Left ventricle myocardium inferior (tissue), 1 donor: ENCODE results near the gene BEAN1. TPM values are rescaled to one million over a fixed set of nuclear protein-coding genes. Genes with fewer than 3 reads are reported as not detected.
"Not testable (repeated sequence)": the region's sequence is repeated elsewhere in the genome, so short reads cannot be mapped to it uniquely, and the experiment has no call there.

ENCODE experiments used
- DNase-seq: peaks from one replicate; pipeline ENCODE4 v3.0.0-alpha.2; 2020
- H3K27ac ChIP-seq: fragments of 200-600 bp; replicated peaks from 2 replicates; pipeline ENCODE4 v1.8.0; 2021
- H3K27me3 ChIP-seq: fragments of 200-600 bp; 2 replicates; pipeline ENCODE4 v1.8.0; 2021; ENCODE audit warnings: low read depth
- H3K36me3 ChIP-seq: fragments of 200-600 bp; 2 replicates; pipeline ENCODE4 v1.8.0; 2021
- H3K4me1 ChIP-seq: fragments of 200-600 bp; 2 replicates; pipeline ENCODE4 v1.8.0; 2021
- H3K4me3 ChIP-seq: fragments of 200-600 bp; 2 replicates; pipeline ENCODE4 v1.8.0; 2021; ENCODE audit warnings: mild to moderate bottlenecking, moderate library complexity
- H3K9me3 ChIP-seq: fragments of 200-600 bp; replicated peaks from 2 replicates; pipeline ENCODE4 v1.8.0; 2021
- intact Hi-C: fragments of 100-400 bp; cut with micrococcal nuclease; formaldehyde crosslinking; loops from one replicate; pipeline ENCODE4 v1.11.0; 2022
- total RNA-seq: library from RNA; stranded (reverse); fragmentation: NEBNext Ultra II Directional; extraction: Animal tissue kit (Norgen Biotek cat#: 25700); gene quantifications from one replicate; pipeline ENCODE4 v1.2.1, GENCODE V29; 2021
- TF ChIP-seq, protein P1 (sequence below): fragments of 200-600 bp; IDR thresholded peaks from 2 replicates; pipeline ENCODE4 v1.8.0; 2021; ENCODE audit warnings: antibody characterized with exemption, mild to moderate bottlenecking, borderline replicate concordance
- donor health status: DM: no; HTN: yes; CAD: no; lungs with severe emphysema.

Gene BEAN1
- total RNA-seq, 1 donor from 2014 or later, result 0.33 TPM

DNA sequence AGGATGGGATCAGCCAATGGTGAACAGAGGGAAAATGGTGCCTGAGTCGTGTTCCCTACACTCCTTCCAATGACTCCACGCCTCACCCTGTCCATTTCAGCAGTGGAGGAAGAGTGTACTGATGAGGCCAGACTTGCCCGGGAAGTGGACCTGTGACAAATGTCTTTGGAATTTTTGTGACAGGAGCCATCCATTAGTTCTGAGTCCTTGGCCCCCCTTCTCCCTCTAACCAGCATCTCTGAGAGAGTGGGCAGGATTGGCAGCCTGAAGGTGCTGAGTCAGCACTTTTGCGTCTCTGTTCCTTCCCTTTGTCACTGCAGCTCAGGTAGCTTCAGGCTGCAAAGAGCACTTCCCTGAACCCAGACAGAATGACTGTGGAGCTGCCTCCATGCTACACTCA is 30.8 kb downstream of the BEAN1 start:
- Histone ChIP-seq H3K27ac (no peak overlapping the region), H3K27me3 (peaks cover 36% of the 10 kb centered on the region), H3K4me3 (no peak overlapping the region), H3K9me3 (no peaks in the 10 kb centered on the region), H3K4me1 (no peaks in the 10 kb centered on the region), H3K36me3 (no peaks in the 10 kb centered on the region)
- DNase-seq, result no peak
- intact Hi-C loops, result no loop called here
- TF ChIP-seq, protein P1, sequence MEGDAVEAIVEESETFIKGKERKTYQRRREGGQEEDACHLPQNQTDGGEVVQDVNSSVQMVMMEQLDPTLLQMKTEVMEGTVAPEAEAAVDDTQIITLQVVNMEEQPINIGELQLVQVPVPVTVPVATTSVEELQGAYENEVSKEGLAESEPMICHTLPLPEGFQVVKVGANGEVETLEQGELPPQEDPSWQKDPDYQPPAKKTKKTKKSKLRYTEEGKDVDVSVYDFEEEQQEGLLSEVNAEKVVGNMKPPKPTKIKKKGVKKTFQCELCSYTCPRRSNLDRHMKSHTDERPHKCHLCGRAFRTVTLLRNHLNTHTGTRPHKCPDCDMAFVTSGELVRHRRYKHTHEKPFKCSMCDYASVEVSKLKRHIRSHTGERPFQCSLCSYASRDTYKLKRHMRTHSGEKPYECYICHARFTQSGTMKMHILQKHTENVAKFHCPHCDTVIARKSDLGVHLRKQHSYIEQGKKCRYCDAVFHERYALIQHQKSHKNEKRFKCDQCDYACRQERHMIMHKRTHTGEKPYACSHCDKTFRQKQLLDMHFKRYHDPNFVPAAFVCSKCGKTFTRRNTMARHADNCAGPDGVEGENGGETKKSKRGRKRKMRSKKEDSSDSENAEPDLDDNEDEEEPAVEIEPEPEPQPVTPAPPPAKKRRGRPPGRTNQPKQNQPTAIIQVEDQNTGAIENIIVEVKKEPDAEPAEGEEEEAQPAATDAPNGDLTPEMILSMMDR, result no peak

GRCh38 chr16:66458292-66458691 is 31.2 kb downstream of the BEAN1 start:
- intact Hi-C loops, result no loop called here
- peaks cover 36% of the 10 kb centered on the region for H3K27me3 ChIP-seq
- H3K27ac ChIP-seq, result no peak overlapping the region
- no peak overlapping the region for H3K4me3 ChIP-seq
- TF ChIP-seq, protein P1, result no peak
- H3K36me3 ChIP-seq, result no peaks in the 10 kb centered on the region
- no peaks in the 10 kb centered on the region for H3K4me1 ChIP-seq
- no peak for DNase-seq
- H3K9me3 ChIP-seq, result no peaks in the 10 kb centered on the region

DNA sequence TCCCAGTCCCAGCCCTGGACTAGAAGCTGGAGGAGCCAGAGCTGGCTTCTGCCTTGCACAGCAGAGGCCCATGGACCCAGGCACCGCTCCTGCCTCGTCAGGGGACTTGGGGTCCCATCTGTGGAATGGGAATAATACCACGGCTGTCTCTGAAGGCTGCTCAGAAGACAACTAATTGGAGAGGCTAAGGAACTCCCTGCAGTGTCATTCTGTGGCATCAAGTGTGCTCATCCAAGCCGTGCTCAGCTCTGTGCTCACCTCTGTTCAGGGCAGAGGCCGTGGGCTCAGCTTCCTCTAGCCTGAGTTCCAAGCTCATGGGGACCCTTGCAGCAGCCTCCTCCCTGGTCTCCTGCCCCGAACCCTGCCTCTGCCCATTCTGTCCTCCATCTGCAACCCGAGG is 31.8 kb downstream of the BEAN1 start:
- Histone ChIP-seq H3K9me3 (no peaks in the 10 kb centered on the region), H3K4me3 (no peak overlapping the region), H3K27me3 (peaks cover 36% of the 10 kb centered on the region), H3K36me3 (no peaks in the 10 kb centered on the region), H3K4me1 (no peaks in the 10 kb centered on the region), H3K27ac (no peak overlapping the region)
- intact Hi-C loops, result no loop called here
- TF ChIP-seq, protein P1, result no peak
- DNase-seq, result no peak

DNA sequence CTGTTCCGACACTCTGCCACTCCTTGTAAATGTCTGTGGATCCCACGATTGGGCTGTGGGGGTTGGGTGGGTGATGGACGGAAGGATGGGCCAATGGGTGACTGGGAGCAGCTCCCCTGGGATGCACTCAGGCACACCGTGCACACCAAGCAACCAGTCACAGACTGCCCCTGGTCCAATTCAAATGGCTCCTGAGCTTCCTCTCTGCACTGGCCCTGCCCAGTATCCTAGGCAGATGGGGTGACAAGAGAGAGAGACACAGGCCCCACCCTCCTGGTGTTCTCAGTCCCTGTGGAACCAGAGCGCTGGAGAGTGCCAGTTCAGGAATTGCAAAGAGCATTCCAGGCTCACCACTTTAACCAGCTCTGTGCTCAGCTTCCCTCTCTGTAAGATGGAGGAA is 32.8 kb downstream of the BEAN1 start:
- intact Hi-C loops, result no loop called here
- H3K27ac ChIP-seq, result no peak overlapping the region
- no peak overlapping the region for H3K4me3 ChIP-seq
- H3K36me3 ChIP-seq, result no peaks in the 10 kb centered on the region
- DNase-seq, result no peak
- H3K4me1 ChIP-seq, result no peaks in the 10 kb centered on the region
- TF ChIP-seq, protein P1, result no peak
- H3K9me3 ChIP-seq, result no peaks in the 10 kb centered on the region
- H3K27me3 ChIP-seq, result peaks cover 36% of the 10 kb centered on the region

GRCh38 chr16:66460703-66461102 is 33.6 kb downstream of the BEAN1 start:
- DNase-seq, result no peak
- no peaks in the 10 kb centered on the region for H3K36me3 ChIP-seq
- H3K9me3 ChIP-seq, result no peaks in the 10 kb centered on the region
- H3K27ac ChIP-seq, result no peak overlapping the region
- H3K27me3 ChIP-seq, result peaks cover 36% of the 10 kb centered on the region
- intact Hi-C loops, result no loop called here
- no peaks in the 10 kb centered on the region for H3K4me1 ChIP-seq
- TF ChIP-seq, protein P1, result no peak
- no peak overlapping the region for H3K4me3 ChIP-seq

- H3K27ac ChIP-seq, result no peak overlapping the region
Observed at GRCh38 chr16:66462912-66463311, 35.8 kb downstream of the BEAN1 start.

GRCh38 chr16:66465946-66466345 is 38.9 kb downstream of the BEAN1 start:
- DNase-seq, H3K27me3 ChIP-seq, H3K4me1 ChIP-seq, H3K4me3 ChIP-seq, H3K9me3 ChIP-seq, H3K27ac ChIP-seq, H3K36me3 ChIP-seq, intact Hi-C loops: not testable (repeated sequence)

More at GRCh38 chr16:66462912-66463311, 35.8 kb downstream of the BEAN1 start:
- H3K9me3 ChIP-seq, result peaks cover 7% of the 10 kb centered on the region
- H3K4me1 ChIP-seq, result no peaks in the 10 kb centered on the region
- TF ChIP-seq, protein P1, result no peak
- H3K4me3 ChIP-seq, result no peak overlapping the region
- H3K36me3 ChIP-seq, result no peaks in the 10 kb centered on the region
- peaks cover 33% of the 10 kb centered on the region for H3K27me3 ChIP-seq
- intact Hi-C loops, result no loop called here
- DNase-seq, result no peak

- DNase-seq, H3K9me3 ChIP-seq, intact Hi-C loops, H3K27me3 ChIP-seq, H3K4me1 ChIP-seq, H3K4me3 ChIP-seq, H3K27ac ChIP-seq, H3K36me3 ChIP-seq: not testable (repeated sequence)
Observed at GRCh38 chr16:66466636-66467035, 39.5 kb downstream of the BEAN1 start.
